HUDEP-2 (cell line): ENCODE data around the gene TP53INP2.
"Not testable (repeated sequence)": the region's sequence is repeated elsewhere in the genome, so short reads cannot be mapped to it uniquely, and the experiment has no call there.

Experiments
- DNase-seq, 76 experiments: peaks; one replicate each; lab custom pipeline; 2025; ENCODE audit not compliant: unreplicated experiment in 76 of 76; lab: John Stamatoyannopoulos, UW

Gene TP53INP2

GRCh38 chr20:34704177-34705007, at the start of gene TP53INP2:
Gene TP53INP2 (plus strand): TSS chr20:34704344. CDS start chr20:34708740, 4,396 bp downstream.
- DNase-seq = peak in 73 of 76 experiments; percentile 23 to 89 (median 70)

- not testable (repeated sequence) for DNase-seq
Measured at GRCh38 chr20:34658654-34659053, 45.5 kb upstream of the TP53INP2 start.

- not testable (repeated sequence) for DNase-seq
Measured at GRCh38 chr20:34661811-34662210, 42.3 kb upstream of the TP53INP2 start.

GRCh38 chr20:34663213-34663943, 40.8 kb upstream of the TP53INP2 start:
- no peak for DNase-seq

GRCh38 chr20:34664751-34665150, 39.4 kb upstream of the TP53INP2 start:
- not testable (repeated sequence) for DNase-seq

- no peak for DNase-seq
Measured at GRCh38 chr20:34669094-34669493, 35.0 kb upstream of the TP53INP2 start.

GRCh38 chr20:34673412-34673811, 30.7 kb upstream of the TP53INP2 start:
- no peak for DNase-seq

GRCh38 chr20:34675561-34675960, 28.6 kb upstream of the TP53INP2 start:
- DNase-seq = peak in 4 of 76 experiments; percentile 12 to 21 (median 19)

- peak in 3 of 76 experiments; percentile 26 to 46 (median 33) for DNase-seq
Measured at GRCh38 chr20:34675993-34676641, 28.0 kb upstream of the TP53INP2 start.

GRCh38 chr20:34676642-34677373, 27.3 kb upstream of the TP53INP2 start, which contains the start of gene PIGU:
Gene PIGU (minus strand): TSS chr20:34677092. CDS start chr20:34677085, 7 bp downstream.
- DNase-seq = peak in 75 of 76 experiments; percentile 17 to 97 (median 89)

GRCh38 chr20:34680586-34681175, 23.5 kb upstream of the TP53INP2 start:
- no peak for DNase-seq

- no peak for DNase-seq
Measured at GRCh38 chr20:34683667-34684066, 20.5 kb upstream of the TP53INP2 start.

- DNase-seq = no peak
Measured at GRCh38 chr20:34689486-34689885, 14.7 kb upstream of the TP53INP2 start.

- no peak for DNase-seq
Measured at GRCh38 chr20:34691838-34692237, 12.3 kb upstream of the TP53INP2 start.

- no peak for DNase-seq
Measured at GRCh38 chr20:34693414-34693813, 10.7 kb upstream of the TP53INP2 start.

- no peak for DNase-seq
Measured at GRCh38 chr20:34701405-34702085, 2.6 kb upstream of the TP53INP2 start.

- DNase-seq = no peak
Measured at GRCh38 chr20:34703061-34703423, 1.1 kb upstream of the TP53INP2 start.

GRCh38 chr20:34703424-34704176, 544 bp upstream of the TP53INP2 start:
- DNase-seq = peak in 2 of 76 experiments; percentile 5 to 23

- no peak for DNase-seq
Measured at GRCh38 chr20:34705008-34705396, 858 bp downstream of the TP53INP2 start.
